Measurements from ENCODE around the gene ADAMTSL5.

DNA sequence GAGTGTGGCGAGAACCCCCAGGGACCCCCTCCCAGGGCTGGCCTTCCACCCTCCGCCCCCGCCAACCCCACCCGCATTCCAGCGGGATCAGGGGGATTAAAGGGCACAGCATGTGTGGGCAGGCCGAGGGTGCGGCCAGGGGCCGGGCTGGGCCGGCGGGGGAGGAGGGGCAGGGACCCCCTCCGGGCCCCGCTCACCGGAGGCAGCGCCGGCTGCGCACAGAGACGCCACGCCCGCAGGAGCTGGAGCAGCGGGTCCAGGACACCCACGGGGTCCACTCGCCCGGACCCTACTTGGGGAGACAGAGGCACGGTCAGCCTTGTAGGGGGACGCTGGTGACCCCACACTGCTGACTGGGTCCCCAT lies 2.4 kb downstream of the ADAMTSL5 start:
- TF ChIP-seq, protein P1, sequence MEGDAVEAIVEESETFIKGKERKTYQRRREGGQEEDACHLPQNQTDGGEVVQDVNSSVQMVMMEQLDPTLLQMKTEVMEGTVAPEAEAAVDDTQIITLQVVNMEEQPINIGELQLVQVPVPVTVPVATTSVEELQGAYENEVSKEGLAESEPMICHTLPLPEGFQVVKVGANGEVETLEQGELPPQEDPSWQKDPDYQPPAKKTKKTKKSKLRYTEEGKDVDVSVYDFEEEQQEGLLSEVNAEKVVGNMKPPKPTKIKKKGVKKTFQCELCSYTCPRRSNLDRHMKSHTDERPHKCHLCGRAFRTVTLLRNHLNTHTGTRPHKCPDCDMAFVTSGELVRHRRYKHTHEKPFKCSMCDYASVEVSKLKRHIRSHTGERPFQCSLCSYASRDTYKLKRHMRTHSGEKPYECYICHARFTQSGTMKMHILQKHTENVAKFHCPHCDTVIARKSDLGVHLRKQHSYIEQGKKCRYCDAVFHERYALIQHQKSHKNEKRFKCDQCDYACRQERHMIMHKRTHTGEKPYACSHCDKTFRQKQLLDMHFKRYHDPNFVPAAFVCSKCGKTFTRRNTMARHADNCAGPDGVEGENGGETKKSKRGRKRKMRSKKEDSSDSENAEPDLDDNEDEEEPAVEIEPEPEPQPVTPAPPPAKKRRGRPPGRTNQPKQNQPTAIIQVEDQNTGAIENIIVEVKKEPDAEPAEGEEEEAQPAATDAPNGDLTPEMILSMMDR (IDR thresholded peaks at IDR 0.05), result no peak
- TF ChIP-seq POLR2AphosphoS5 (IDR thresholded peaks at IDR 0.05) (no peak), POLR2A (IDR thresholded peaks at IDR 0.05) (no peak), EP300 (IDR thresholded peaks at IDR 0.05) (no peak)

Data from gastroesophageal sphincter (tissue), 3 donors.